H1 (cell line): Measurements from ENCODE around the gene P2RX1. TPM values are rescaled to one million over a fixed set of nuclear protein-coding genes. Genes with fewer than 3 reads are reported as not detected.

Experiments used
- CTCF ChIA-PET: fragments of 300-600 bp; sonication (Branson Sonifier 250); formaldehyde crosslinking; loops from one replicate; lab custom pipeline; 2021; ENCODE audit not compliant: partially characterized antibody; lab: Charles Lee
- POLR2A ChIA-PET: fragments of 300-600 bp; sonication (Branson Sonifier 250); formaldehyde crosslinking; loops from one replicate; lab custom pipeline; 2021; ENCODE audit warnings: inconsistent platforms; ENCODE audit not compliant: partially characterized antibody; lab: Charles Lee
- DNase-seq, 2 experiments: peaks; one replicate each; pipeline versions ENCODE4 v3.0.0 to v3.0.0-alpha.2; 2010 to 2022; ENCODE audit warnings: low spot score in 2 of 2, low read depth in 1 of 2, mixed read lengths in 1 of 2
- FAIRE-seq: peaks from 2 replicates; lab custom pipeline; 2011; peaks lifted over from hg19 to GRCh38; lab: Jason Lieb, UNC
- H2AFZ ChIP-seq: 2 replicates; pipeline ENCODE4 v1.8.1; 2012; ENCODE audit warnings: low read length, inconsistent platforms
- H2AK5ac ChIP-seq: 2 replicates; pipeline ENCODE4 v1.6.1; 2013; ENCODE audit warnings: low read depth, low read length
- H2BK120ac ChIP-seq: replicated peaks from 2 replicates; pipeline ENCODE3; 2013; ENCODE audit warnings: low read depth, low read length, inconsistent platforms
- H2BK12ac ChIP-seq: 2 replicates; pipeline ENCODE4 v1.6.1; 2013; ENCODE audit warnings: low read depth, low read length
- H2BK15ac ChIP-seq: 2 replicates; pipeline ENCODE4 v1.6.1; 2013; ENCODE audit warnings: low read length
- H2BK20ac ChIP-seq: 2 replicates; pipeline ENCODE4 v1.6.1; 2013; ENCODE audit warnings: low read length
- H2BK5ac ChIP-seq: 2 replicates; pipeline ENCODE4 v1.6.1; 2013; ENCODE audit warnings: low read depth, low read length
- H3K14ac ChIP-seq: 2 replicates; pipeline ENCODE4 v1.6.1; 2013; ENCODE audit warnings: inconsistent platforms; ENCODE audit not compliant: insufficient read length
- H3K18ac ChIP-seq: 2 replicates; pipeline ENCODE4 v1.6.1; 2013; ENCODE audit warnings: low read length; ENCODE audit errors: extremely low read depth
- H3K23ac ChIP-seq: 2 replicates; pipeline ENCODE4 v1.6.1; 2013; ENCODE audit warnings: inconsistent platforms; ENCODE audit not compliant: insufficient read length
- H3K23me2 ChIP-seq: 2 replicates; pipeline ENCODE4 v1.6.1; 2013; ENCODE audit warnings: low read depth, low read length
- H3K27ac ChIP-seq: 2 replicates; pipeline ENCODE4 v1.6.1; 2011; ENCODE audit warnings: low read depth, low read length, inconsistent platforms
- H3K27me3 ChIP-seq, 4 experiments: replicated peaks in 1 of 4; 1 replicate in 1 of 4; 2 replicates in 3 of 4; pipeline versions ENCODE4 v1.6.1 to v1.8.1; 2011 to 2013; ENCODE audit warnings: low read length in 3 of 4, mild to moderate bottlenecking in 3 of 4, inconsistent platforms in 2 of 4, mixed read lengths in 2 of 4, moderate library complexity in 1 of 4; ENCODE audit not compliant: control insufficient read depth in 3 of 4, insufficient read depth in 3 of 4; ENCODE audit errors: extremely low read depth in 1 of 4
- H3K36me3 ChIP-seq, 4 experiments: 2 replicates each; pipeline versions ENCODE4 v1.6.1 to v1.8.1; 2011 to 2013; ENCODE audit warnings: mild to moderate bottlenecking in 4 of 4, low read length in 3 of 4, moderate library complexity in 2 of 4, control low read depth in 1 of 4, inconsistent platforms in 1 of 4; ENCODE audit not compliant: insufficient read depth in 4 of 4, control insufficient read depth in 2 of 4
- H3K4ac ChIP-seq: replicated peaks from 2 replicates; pipeline ENCODE3; 2013; ENCODE audit warnings: low read length, low read depth, mixed read lengths, inconsistent platforms; ENCODE audit not compliant: insufficient read length
- H3K4me1 ChIP-seq, 4 experiments: replicated peaks in 1 of 4; 1 replicate in 1 of 4; 2 replicates in 3 of 4; pipeline versions ENCODE4 v1.6.1 to v1.8.1; 2011 to 2013; ENCODE audit warnings: low read length in 3 of 4, inconsistent platforms in 2 of 4, mixed read lengths in 1 of 4; ENCODE audit not compliant: insufficient read depth in 4 of 4, control insufficient read depth in 3 of 4
- H3K4me2 ChIP-seq, 2 experiments: 2 replicates each; pipeline versions ENCODE4 v1.6.1 to v1.8.1; 2011 to 2013; ENCODE audit warnings: low read depth in 2 of 2, low read length in 2 of 2, control low read depth in 1 of 2, inconsistent platforms in 1 of 2, mild to moderate bottlenecking in 1 of 2; ENCODE audit not compliant: insufficient read depth in 1 of 2
- H3K4me3 ChIP-seq, 4 experiments: fragments of 200-600, 300-600 bp in 1 of 4; sonication (generic), shearing (Covaris generic), sonication (Bioruptor Twin) in 1 of 4; 2 replicates each; pipeline versions ENCODE4 v1.5.1 to v1.8.1; 2011 to 2016; ENCODE audit warnings: low read length in 4 of 4, low read depth in 3 of 4, control low read depth in 2 of 4, inconsistent platforms in 2 of 4, mild to moderate bottlenecking in 2 of 4, mixed read lengths in 1 of 4, moderate library complexity in 1 of 4; ENCODE audit not compliant: insufficient read depth in 2 of 4; ENCODE audit errors: extremely low read depth in 1 of 4
- H3K56ac ChIP-seq: replicated peaks from 2 replicates; pipeline ENCODE3; 2013; ENCODE audit warnings: low read depth, mild to moderate bottlenecking, mixed read lengths, low read length, inconsistent platforms; ENCODE audit not compliant: insufficient read length
- H3K79me1 ChIP-seq: 2 replicates; pipeline ENCODE4 v1.6.1; 2013; ENCODE audit warnings: low read depth, low read length, control low read depth
- H3K79me2 ChIP-seq, 2 experiments: 2 replicates each; pipeline versions ENCODE4 v1.6.1 to v1.8.1; 2012 to 2013; ENCODE audit warnings: low read length in 2 of 2, mild to moderate bottlenecking in 2 of 2, inconsistent platforms in 1 of 2; ENCODE audit not compliant: insufficient read depth in 2 of 2, control insufficient read depth in 1 of 2
- H3K9ac ChIP-seq, 4 experiments: replicated peaks in 1 of 4; 1 replicate in 1 of 4; 2 replicates in 3 of 4; pipeline versions ENCODE4 v1.6.1 to v1.8.1; 2011 to 2013; ENCODE audit warnings: low read depth in 3 of 4, low read length in 3 of 4, control low read depth in 2 of 4, mild to moderate bottlenecking in 2 of 4, moderate library complexity in 2 of 4, inconsistent platforms in 1 of 4; ENCODE audit errors: extremely low read depth in 1 of 4
- H3K9me3 ChIP-seq, 2 experiments: 2 replicates each; pipeline versions ENCODE4 v1.6.1 to v1.8.1; 2012 to 2013; ENCODE audit warnings: mild to moderate bottlenecking in 2 of 2, moderate library complexity in 2 of 2, control low read depth in 1 of 2, inconsistent platforms in 1 of 2, low read depth in 1 of 2, low read length in 1 of 2, mixed read lengths in 1 of 2; ENCODE audit not compliant: insufficient read depth in 2 of 2
- H4K20me1 ChIP-seq, 2 experiments: replicated peaks in 1 of 2; 2 replicates each; pipeline versions ENCODE3 to v1.8.1; 2011 to 2013; ENCODE audit warnings: inconsistent platforms in 2 of 2, low read length in 2 of 2, mild to moderate bottlenecking in 1 of 2; ENCODE audit not compliant: insufficient read depth in 2 of 2, control insufficient read depth in 1 of 2
- H4K5ac ChIP-seq: 2 replicates; pipeline ENCODE4 v1.6.1; 2013; ENCODE audit warnings: low read length, low read depth, mixed read lengths, inconsistent platforms; ENCODE audit not compliant: insufficient read length
- H4K8ac ChIP-seq: 2 replicates; pipeline ENCODE4 v1.8.0; 2013; ENCODE audit warnings: mild to moderate bottlenecking, moderate library complexity, low read length, inconsistent platforms; ENCODE audit not compliant: insufficient read depth; ENCODE audit errors: extremely low read depth
- H4K91ac ChIP-seq: replicated peaks from 2 replicates; pipeline ENCODE3; 2013; ENCODE audit warnings: low read length, mixed read lengths, inconsistent platforms; ENCODE audit not compliant: insufficient read length
- ATF2 ChIP-seq: IDR thresholded peaks from 2 replicates; pipeline ENCODE4 v1.6.1; 2012; ENCODE audit warnings: low read length, inconsistent platforms
- FOSL1 ChIP-seq: IDR thresholded peaks from 2 replicates; pipeline ENCODE4 v1.6.1; 2011; ENCODE audit warnings: mild to moderate bottlenecking, low read depth, low read length, moderate library complexity; ENCODE audit not compliant: insufficient read depth
- HDAC2 ChIP-seq, 2 experiments: fragments of 300-600 bp in 1 of 2; sonication (generic) in 1 of 2; IDR thresholded peaks; 2 replicates each; pipeline ENCODE4 v1.6.1; 2011 to 2012; ENCODE audit warnings: low read depth in 2 of 2, low read length in 2 of 2, mild to moderate bottlenecking in 2 of 2, moderate library complexity in 2 of 2, borderline replicate concordance in 1 of 2, inconsistent platforms in 1 of 2
- POLR2A ChIP-seq, 2 experiments: IDR thresholded peaks; 1 replicate in 1 of 2; 2 replicates in 1 of 2; pipeline ENCODE4 v1.6.1; 2011; ENCODE audit warnings: low read depth in 2 of 2, low read length in 2 of 2, mild to moderate bottlenecking in 2 of 2; ENCODE audit errors: control extremely low read depth in 1 of 2
- RBBP5 ChIP-seq: IDR thresholded peaks from 2 replicates; pipeline ENCODE4 v1.7.1; 2012; ENCODE audit warnings: low read depth, mild to moderate bottlenecking, inconsistent platforms, low read length, moderate library complexity, borderline replicate concordance
- RXRA ChIP-seq: IDR thresholded peaks from 2 replicates; pipeline ENCODE4 v1.6.1; 2011; ENCODE audit warnings: low read depth, mild to moderate bottlenecking, low read length, moderate library complexity; ENCODE audit not compliant: insufficient read depth
- TAF1 ChIP-seq: IDR thresholded peaks from 2 replicates; pipeline ENCODE4 v1.6.1; 2011; ENCODE audit warnings: mild to moderate bottlenecking, low read depth, low read length
- TBP ChIP-seq: IDR thresholded peaks from 2 replicates; pipeline ENCODE4 v1.6.1; 2011; ENCODE audit warnings: low read depth, low read length, improper control_type of control experiment
- TCF12 ChIP-seq: IDR thresholded peaks from 2 replicates; pipeline ENCODE4 v1.6.1; 2011; ENCODE audit warnings: low read depth, mild to moderate bottlenecking, low read length
- WGBS, 2 experiments: shearing (Covaris generic) in 1 of 2; methylation state at CpG; one replicate each; pipeline versions ENCODE4 v1.1.6 to v1.1.7; 2013 to 2015; ENCODE audit warnings: low lambda C conversion rate in 2 of 2, mixed read lengths in 2 of 2, inconsistent platforms in 1 of 2, low coverage in 1 of 2, missing lambda C conversion rate in 1 of 2; ENCODE audit not compliant: insufficient replicate concordance in 2 of 2, insufficient coverage in 1 of 2, insufficient read length in 1 of 2; ENCODE audit errors: extremely low coverage in 1 of 2, missing lambda C conversion rate in 1 of 2; 5-methylcytosine and 5-hydroxymethylcytosine counted together
- polyA plus RNA-seq, 7 experiments: library from polyadenylated mRNA; depleted of rRNA in 3 of 7; stranded (reverse) in 5 of 7; unstranded in 2 of 7; fragments of >200 nt in 5 of 7; fragments of 200-250 nt in 2 of 7; gene quantifications; 1 replicate in 5 of 7; 2 replicates in 1 of 7; 4 replicates in 1 of 7; pipeline versions ENCODE4 v1.2.1 to v1.2.3, GENCODE V29; 2011 to 2013; ENCODE audit warnings: missing spikeins in 2 of 7, mixed read lengths in 2 of 7
- total RNA-seq: library from RNA; stranded (reverse); fragmentation: NEBNext Ultra II Directional; extraction: Animal tissue kit (Norgen Biotek cat#: 25700); gene quantifications from 2 replicates; pipeline ENCODE4 v1.2.1, GENCODE V29; 2021

P2RX1 gene
- total and polyA plus RNA-seq, 2 of the 8 experiments (the other 6 are each of a cell fraction or from before 2014, with no cell fraction given) = 0.45 to 1.1 TPM

GRCh38 chr17:3893003-3893719 lies 23.1 kb downstream of the P2RX1 start, which contains the start of gene CAMKK1:
CAMKK1 (minus strand) TSS chr17:3893053; CDS start chr17:3885687, 7,366 bp downstream.
- FAIRE-seq (no peak), DNase-seq (peak; percentile 44 to 92)
- no peak within 1 kb of the TSS; the same call in 1 of the 2 replicates for H3K27ac ChIP-seq
- H4K20me1 ChIP-seq = peaks cover 3 to 8% of the 10 kb centered on the region in 2 experiments
- H3K27me3 ChIP-seq = peaks cover 0 to 6% (median 1%) of the 10 kb centered on the region in 4 experiments; a peak in 3 of 7 replicates
- H4K5ac ChIP-seq = peak within 1 kb of the TSS; percentile 59
- H3K4ac ChIP-seq = peak within 1 kb of the TSS; percentile 61
- H3K23ac ChIP-seq = no peak within 1 kb of the TSS
- POLR2A ChIA-PET = interaction anchor here (0.6 to 3.5 kb wide), 4 partner anchors 10 to 205 kb away, joined by 3 to 22 read pairs (median 4); no protein-coding TSS in a partner anchor
- CTCF ChIA-PET = interaction anchor here (0.9 to 3.8 kb wide), 5 partner anchors 10 to 72 kb away, joined by 3 to 17 read pairs (median 4); no protein-coding TSS in a partner anchor
- peaks cover 4% of the 10 kb centered on the region; the same call in 1 of the 2 replicates for H3K79me1 ChIP-seq
- peak within 1 kb of the TSS; percentile 100 for H2BK15ac ChIP-seq
- peak within 1 kb of the TSS; percentile 83; the same call in 1 of the 2 replicates for H4K8ac ChIP-seq
- H2BK5ac ChIP-seq = peak within 1 kb of the TSS; percentile 97
- H3K9ac ChIP-seq = peak within 1 kb of the TSS; percentile 15 to 64 (median 47); a peak in 5 of 7 replicates
- peak within 1 kb of the TSS; percentile 91 for H3K18ac ChIP-seq
- no peak within 1 kb of the TSS for H3K14ac ChIP-seq
- peak within 1 kb of the TSS; percentile 1 for H2BK120ac ChIP-seq
- H2BK20ac ChIP-seq = peak within 1 kb of the TSS; percentile 48; the same call in 1 of the 2 replicates
- peak within 1 kb of the TSS; percentile 95; the same call in 1 of the 2 replicates for H2BK12ac ChIP-seq
- no peak within 1 kb of the TSS for H2AK5ac ChIP-seq
- WGBS, 2 experiments = 3% methylated on average over 37 of the region's 75 CpGs; no CpG with 5 or more reads in 1 of the 2 experiments
- peak within 1 kb of the TSS; percentile 44 for H4K91ac ChIP-seq
- H3K23me2 ChIP-seq = peaks cover 15% of the 10 kb centered on the region; the same call in 1 of the 2 replicates
- no peaks in the 10 kb centered on the region for H3K9me3 ChIP-seq
- no peaks in the 10 kb centered on the region for H3K36me3 ChIP-seq
- H3K4me2 ChIP-seq = peak within 1 kb of the TSS; percentile 77 to 90
- peak within 1 kb of the TSS; percentile 74 for H3K56ac ChIP-seq
- H3K4me3 ChIP-seq = peak within 1 kb of the TSS; percentile 52 to 82 (median 63)
- H2AFZ ChIP-seq = 0 out of 2 replicates have a peak within 1 kb of the TSS, but pooled peaks have one; percentile 43
- H3K4me1 ChIP-seq = peaks cover 6 to 31% (median 21%) of the 10 kb centered on the region in 4 experiments
- H3K79me2 ChIP-seq = no peaks in the 10 kb centered on the region; a peak in 1 of 4 replicates
- TF ChIP-seq ATF2 (no peak), POLR2A (IDR thresholded peaks at IDR 0.05; ENCODE audit: control extremely low read depth in 1 of 2, low read depth in 2 of 2, low read length in 2 of 2) (peak in 1 of 2 experiments; percentile 67; a peak in 2 of 3 replicates), TBP (no peak), TAF1 (0 out of 2 replicates have a peak, but pooled peaks have one; percentile 45), RBBP5 (0 out of 2 replicates have a peak, but pooled peaks have one; percentile 19), HDAC2 (IDR thresholded peaks at IDR 0.05; ENCODE audit: borderline replicate concordance in 1 of 2, low read depth in 2 of 2, low read length in 2 of 2) (peak in 1 of 2 experiments; percentile 60; a peak in 1 of 4 replicates), TCF12 (no peak), FOSL1 (no peak), RXRA (no peak)
